Uterus (tissue), 2 donors: ENCODE results near the gene FAM72B.
"Not testable (repeated sequence)": the region's sequence is repeated elsewhere in the genome, so short reads cannot be mapped to it uniquely, and the experiment has no call there.

Experiments used
- CTCF ChIP-seq, 4 experiments: fragments of 200-600 bp in 2 of 4; fragments of 450-650 bp in 2 of 4; sonication (generic) in 2 of 4; IDR thresholded peaks; one replicate each; pipeline ENCODE4 v1.5.1; 2016 to 2019; ENCODE audit warnings: antibody characterized with exemption in 4 of 4, mild to moderate bottlenecking in 2 of 4, moderate library complexity in 1 of 4
- POLR2A ChIP-seq, 2 donors: fragments of 450-650 bp; IDR thresholded peaks; one replicate each; pipeline ENCODE4 v1.6.1; 2016; ENCODE audit warnings: antibody characterized with exemption in 2 of 2, mild to moderate bottlenecking in 1 of 2, moderate library complexity in 1 of 2

GRCh38 chr1:121155671-121156358, 28.3 kb downstream of the FAM72B start:
- not testable (repeated sequence) for TF ChIP-seq CTCF, POLR2A (IDR thresholded peaks at IDR 0.05)
